SHP77 (cell line): ENCODE results near the gene RELL2.
A peak's percentile ranks its signal among the peaks of the same experiment; 100 is the strongest.
"Not testable (repeated sequence)": the region's sequence is repeated elsewhere in the genome, so short reads cannot be mapped to it uniquely, and the experiment has no call there.

ENCODE experiments used
- DNase-seq, 2 experiments: peaks; one replicate each; lab custom pipeline; 2025; lab: John Stamatoyannopoulos, UW

The RELL2 gene, protein sequence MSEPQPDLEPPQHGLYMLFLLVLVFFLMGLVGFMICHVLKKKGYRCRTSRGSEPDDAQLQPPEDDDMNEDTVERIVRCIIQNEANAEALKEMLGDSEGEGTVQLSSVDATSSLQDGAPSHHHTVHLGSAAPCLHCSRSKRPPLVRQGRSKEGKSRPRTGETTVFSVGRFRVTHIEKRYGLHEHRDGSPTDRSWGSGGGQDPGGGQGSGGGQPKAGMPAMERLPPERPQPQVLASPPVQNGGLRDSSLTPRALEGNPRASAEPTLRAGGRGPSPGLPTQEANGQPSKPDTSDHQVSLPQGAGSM

DNA sequence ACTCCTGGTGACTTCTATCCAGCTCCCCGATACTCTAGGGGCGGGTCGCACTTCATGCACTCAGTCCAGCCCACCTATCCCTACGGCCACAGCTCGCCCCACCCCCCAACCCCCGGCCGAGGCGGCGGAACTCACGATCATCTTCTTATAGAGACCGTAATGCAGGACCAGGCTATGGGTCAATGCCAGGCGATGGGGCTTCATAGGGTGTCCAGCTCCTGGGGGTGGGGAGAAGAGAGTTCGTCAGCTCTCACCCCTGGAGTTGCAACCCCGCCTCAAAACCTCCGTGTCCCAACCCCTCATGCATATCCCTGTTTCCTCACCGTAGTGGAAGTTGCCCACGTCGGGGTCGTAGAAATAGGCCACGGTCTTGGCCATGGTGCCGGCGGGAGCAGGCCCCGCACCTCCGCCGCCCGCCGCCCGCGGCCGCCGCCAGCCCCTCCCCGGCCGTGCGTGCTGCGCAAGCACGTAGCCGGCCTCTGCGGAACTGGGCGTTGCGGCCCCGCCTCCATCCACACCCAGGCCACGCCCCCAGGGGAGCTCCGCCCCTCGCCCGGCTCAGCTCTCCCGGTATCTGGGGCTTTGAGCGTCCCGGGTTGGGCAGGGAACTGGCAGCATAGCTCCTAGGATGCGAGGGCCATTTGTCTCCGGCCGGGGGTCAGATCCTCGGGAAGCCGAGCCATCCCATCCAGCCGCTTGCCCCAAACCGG, at the start of gene RELL2, which contains the start of gene HDAC3:
Gene RELL2 (plus strand): TSS at position 585 of the 710 bp plus-strand sequence. CDS start 1,229 bp downstream, outside the sequence.
Gene HDAC3 (minus strand): TSS at position 437 of the 710 bp plus-strand sequence. CDS start 59 bp downstream, at position 378.
- peak; percentile 69 to 78 for DNase-seq

DNA sequence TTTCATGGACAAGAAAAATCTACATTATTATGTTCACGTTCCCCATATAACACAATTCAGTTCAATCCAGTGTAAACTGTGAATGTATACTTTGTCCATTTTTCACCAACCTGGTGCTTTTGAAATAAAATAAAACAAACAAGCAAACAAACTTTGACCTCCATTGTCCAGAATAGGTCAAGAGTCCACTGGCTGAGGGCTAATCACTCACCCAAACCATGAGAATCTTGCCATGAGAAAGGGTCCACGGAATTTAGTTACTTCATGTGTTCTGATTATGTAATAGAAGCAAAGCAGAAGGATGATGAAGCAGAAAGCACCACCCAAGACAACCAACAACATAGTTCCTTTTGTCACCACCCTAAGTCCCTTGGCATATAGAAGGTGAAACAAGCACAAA, 46.7 kb upstream of the RELL2 start:
- DNase-seq: no peak

DNA sequence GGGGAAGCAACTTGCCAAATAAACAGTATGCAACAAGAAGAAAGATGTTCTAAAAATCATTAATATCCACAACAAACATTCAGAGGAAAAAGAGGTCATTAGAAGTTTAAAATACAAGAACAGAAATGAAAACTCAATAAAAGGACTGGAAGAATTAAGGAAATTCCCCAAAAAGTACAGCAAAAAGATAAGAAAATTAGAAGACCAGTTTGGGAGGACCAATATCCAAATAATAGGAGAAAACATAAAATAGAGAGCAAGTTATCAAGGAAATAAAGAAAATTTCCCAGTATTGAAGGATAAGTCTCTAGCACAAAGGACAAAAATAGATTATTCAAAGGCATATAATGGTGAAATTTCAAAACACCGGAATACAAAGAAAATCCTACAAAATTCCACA, 39.9 kb upstream of the RELL2 start:
- DNase-seq: no peak

DNA sequence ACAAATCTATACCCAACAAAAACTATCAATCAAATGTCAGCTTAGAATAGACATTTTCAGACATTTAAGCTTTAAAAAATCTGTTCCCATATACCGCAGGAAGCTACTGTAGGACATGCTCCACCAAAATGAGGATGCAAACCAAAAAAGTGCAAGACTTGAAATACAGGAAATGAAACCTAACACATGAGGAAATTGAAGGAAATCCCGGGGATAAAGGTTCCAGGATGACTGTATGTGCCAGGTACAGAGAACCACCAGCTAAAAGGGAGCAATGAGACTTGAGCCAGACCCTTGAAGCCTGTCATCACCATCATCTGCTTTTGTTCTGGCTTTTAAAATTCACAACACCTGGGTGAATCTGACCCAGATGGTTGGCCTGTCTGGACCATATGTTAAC, 39.4 kb upstream of the RELL2 start:
- no peak for DNase-seq

DNA sequence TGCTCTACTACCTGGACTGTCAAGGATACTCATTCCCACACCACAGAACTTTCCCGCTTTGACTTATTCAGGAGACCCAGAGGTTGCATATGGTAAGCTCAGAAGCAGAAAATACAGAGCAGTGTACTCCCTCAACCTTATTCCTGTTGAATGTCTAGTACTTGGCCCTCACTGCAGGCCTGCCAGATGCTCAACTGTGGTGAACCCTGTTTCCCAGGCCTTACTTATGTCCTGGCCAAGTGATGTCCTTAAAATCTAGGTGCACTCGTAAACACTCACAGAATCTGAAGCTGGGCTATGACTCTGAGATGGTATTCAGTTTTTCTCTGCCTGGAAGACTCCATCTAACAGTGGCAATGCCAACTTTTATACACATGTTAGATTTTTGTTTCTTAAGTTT, 39.0 kb upstream of the RELL2 start:
- no peak for DNase-seq

DNA sequence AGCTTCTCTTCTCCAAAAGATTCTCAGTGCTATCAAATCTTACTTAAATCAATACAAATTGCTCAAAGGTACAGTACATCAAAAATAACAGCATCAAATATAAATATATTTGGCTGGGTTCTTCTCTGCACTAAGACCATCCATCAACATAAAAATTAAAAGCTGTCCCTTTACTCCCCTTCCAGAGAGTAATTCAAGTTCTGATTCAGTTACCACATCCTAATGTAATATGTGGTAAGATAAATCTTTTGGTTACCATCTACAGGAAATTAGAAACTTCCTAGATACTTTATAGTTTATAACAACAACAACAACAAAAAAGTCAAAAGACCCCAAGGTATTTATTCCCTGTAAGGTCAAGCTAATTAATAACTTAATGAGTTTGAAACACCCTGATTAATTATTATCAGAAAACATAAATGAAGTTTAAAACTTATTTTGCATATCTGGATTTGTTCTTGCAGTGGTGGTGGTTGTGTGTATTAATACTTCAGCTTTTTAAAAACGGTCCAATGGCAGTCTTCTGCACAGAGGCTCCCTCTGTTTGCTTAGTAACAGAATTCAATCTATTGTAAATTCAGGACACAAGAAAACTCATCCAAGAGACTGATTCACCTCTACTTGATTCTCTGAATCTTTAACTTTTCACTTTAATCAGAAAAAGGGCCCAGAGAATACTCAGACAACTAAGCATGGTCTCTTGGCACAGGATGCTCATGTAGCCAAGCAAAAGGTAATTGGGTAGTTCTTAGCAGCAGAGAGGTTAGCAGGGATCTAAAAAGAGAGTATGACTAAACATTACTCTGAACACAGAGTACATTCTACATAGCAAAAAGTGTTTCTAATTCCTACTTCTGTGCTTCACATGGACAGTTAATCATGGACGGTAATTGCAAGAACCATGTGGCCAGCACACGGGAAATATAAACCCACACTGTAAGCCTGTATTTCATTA, 38.1 kb upstream of the RELL2 start:
- no peak for DNase-seq

DNA sequence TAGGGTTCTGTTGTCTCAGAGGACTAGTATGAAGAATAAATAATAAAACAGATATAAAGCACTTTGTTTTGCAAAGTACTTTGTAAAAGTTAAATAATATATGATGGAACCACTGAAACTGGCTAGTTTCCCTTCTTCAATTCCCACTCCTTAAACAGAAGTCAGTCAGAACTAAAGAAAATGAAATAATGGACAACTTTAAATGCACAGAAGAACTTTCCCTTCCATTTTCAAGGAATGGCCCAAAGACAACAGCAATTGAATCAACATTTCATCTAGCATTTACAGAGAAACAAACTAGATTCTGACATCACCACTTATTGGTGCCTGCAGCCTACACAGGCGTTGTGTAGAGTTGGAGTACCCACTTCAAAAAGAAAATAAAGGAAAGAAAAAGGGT, 34.2 kb upstream of the RELL2 start:
- no peak for DNase-seq

DNA sequence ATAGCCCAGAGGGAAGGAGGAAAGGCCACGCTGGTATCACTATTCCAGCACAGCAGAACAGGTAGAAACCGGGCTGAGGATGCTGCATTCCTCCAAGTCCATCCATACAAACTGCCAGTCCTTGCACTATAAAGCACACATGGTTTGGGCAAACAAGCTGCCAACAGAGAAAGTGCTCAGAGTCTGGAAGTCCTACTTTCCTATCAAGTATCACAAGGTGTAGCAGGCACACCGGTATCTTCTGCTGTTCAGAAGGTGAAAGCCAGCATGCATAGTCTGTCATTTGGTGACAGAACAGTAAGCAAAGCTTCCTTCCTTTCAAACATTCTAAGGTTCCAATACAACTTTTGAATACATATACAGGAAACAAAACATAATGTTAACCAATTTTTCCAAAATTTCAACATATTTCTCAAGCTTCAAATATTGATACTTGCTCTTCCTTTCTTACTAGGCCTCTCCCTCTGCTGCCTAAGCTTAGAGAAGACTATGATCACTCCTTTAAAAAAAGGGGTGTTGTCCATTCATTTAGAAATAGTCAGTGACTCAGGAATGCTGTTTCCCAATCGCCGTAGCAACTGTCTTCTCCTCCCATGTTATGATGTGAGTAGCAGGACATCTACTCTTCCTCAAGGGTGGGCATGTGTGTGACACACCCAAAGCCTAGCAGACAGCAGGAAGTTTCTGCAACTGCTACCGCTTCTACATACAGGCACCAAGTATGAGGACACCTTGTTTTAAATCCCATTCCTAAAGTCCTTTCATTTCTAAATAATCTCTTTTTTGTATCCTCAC, 32.7 kb upstream of the RELL2 start:
- DNase-seq: no peak

DNA sequence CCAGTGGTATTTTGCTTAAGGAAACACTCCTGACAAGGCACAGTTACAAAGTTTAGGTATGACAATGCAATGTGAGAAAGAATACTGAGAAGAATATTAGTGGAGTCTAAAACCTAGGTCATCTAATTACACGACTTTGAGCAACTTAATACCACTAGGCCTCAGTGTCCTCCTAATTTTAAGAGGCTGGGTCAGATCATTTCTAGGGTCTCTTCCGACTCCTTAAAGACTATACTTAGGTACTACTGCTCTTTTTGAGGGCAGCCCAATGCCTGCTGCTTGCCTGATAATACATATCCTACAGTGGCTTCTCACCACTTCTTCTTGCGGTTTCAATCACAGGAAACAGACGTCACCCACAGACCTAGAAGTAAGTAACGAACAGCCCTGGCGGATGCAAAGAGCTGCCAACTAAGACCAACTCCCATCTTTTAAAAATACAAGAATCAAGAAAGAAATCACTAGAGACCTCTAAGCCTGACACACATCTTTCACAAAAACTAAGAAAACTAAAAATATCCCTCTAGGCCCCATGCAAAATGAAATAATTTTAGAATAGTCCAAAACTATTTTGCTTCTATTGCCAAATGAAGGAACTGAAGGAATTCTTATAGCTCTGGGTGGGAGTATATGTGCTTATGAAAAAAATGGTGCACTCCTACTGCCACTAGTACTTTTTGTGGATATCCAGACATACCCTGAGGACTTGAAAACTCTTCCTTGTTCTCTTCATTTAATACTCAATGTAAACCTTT, 31.1 kb upstream of the RELL2 start:
- no peak for DNase-seq

DNA sequence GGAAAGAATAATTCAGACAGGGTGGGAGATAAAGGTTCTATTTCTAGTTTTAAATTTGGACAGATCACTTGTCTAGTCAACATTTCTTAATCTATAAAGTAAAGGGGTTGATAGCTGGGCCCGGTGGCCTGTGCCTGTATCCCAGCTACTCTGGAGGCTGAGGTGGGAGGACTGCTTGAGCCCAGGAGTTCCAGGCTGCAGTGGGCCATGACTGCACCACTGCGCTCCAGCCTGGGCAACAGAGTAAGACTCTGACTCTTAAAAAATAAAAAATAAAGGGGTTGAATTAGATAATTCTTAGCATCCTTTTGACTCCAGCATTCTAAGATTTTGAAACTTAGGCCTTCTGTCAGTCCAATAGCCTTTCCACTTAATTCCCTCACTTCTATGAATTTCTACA, 28.8 kb upstream of the RELL2 start:
- DNase-seq: no peak

DNA sequence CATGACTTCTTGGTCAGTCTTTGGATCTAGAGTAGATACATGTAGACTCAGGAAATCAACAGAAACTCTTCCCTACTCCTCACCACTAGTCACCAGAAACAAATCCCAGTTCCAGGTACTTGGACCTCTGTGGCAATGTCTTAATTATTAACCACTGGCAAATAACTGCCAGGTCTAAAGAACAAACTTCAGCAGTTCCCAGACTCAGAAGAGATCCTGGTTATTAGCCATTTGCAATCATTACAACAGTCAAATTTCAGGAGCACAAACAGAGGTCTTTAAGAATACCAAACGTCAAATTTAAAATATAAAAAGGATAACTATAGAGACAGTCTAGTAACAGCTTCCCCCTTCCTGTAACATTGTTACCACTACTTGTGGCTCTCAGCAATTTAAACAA, 28.2 kb upstream of the RELL2 start:
- DNase-seq: no peak

DNA sequence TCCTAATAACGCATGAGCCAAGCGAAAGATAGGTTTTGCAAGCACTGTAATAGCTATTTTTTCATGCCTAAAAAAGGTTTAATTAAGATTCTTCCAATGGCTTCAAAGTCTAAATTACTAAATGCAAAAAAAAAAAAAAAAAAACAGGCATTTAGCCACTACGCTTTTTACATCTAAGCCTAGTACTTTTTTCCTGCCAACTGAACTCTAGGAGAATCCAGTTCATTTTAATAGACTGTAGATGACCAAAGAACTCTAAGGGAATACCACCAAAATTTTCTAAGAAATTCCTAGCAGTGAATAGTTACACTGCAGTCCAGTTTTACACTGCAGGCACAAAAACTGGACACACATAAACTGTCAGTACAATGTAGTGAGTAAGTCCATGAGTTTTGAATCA, 27.8 kb upstream of the RELL2 start:
- DNase-seq: no peak

DNA sequence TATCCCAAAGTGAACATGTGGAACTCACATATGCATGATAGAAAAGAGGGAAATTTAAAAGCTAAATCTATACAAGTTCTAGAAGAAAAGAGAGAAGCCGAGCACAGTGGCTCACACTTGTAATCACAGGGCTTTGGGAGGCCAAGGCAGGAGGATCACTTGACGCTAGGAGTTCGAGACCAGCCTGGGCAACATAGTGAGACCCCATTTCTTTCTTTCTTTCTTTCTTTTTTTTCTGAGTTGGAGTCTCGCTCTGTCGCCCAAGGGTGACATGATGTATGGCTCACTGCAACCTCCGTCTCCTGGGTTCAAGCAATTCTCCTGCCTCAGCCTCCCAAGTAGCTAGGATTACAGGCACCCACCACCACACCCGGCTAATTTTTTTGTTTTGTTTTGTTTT, 26.9 kb upstream of the RELL2 start:
- not testable (repeated sequence) for DNase-seq

DNA sequence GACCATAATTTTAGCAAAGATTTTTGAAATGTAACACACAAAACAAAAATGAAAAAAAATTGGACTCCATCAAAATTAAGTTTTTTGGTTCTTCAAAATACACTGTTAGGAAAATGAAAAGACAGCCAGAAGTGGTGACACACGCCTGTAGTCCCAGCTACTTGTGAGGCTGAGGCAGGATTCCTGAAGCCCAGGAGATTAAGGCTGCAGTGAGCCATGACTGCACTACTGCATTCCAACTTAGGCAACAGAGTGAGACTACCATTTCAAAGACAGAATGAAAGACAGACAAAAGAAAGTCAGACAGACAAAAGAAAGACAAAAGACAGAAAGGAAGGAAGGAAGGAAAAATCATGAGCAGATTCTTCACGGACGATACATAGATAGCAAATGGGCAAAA, 25.5 kb upstream of the RELL2 start:
- no peak for DNase-seq

DNA sequence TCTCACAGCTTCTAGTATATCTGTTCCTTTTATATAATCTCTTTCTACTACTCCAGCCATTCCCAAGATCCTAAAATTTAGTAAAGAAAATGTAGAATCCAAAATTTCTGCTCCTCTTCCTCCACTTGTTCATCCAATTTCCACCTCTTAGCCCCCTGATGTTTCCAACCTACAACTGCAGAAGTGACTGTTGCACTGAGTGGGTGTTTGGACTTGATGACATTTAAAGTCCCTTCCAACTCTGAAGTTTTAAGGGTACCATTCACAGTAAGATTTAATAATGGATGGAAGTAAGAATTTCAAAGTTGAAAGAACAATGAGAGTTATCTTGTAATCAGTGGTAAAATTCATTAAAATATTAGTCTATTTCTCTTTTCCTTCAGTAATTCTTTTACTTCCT, 23.5 kb upstream of the RELL2 start:
- DNase-seq: no peak

DNA sequence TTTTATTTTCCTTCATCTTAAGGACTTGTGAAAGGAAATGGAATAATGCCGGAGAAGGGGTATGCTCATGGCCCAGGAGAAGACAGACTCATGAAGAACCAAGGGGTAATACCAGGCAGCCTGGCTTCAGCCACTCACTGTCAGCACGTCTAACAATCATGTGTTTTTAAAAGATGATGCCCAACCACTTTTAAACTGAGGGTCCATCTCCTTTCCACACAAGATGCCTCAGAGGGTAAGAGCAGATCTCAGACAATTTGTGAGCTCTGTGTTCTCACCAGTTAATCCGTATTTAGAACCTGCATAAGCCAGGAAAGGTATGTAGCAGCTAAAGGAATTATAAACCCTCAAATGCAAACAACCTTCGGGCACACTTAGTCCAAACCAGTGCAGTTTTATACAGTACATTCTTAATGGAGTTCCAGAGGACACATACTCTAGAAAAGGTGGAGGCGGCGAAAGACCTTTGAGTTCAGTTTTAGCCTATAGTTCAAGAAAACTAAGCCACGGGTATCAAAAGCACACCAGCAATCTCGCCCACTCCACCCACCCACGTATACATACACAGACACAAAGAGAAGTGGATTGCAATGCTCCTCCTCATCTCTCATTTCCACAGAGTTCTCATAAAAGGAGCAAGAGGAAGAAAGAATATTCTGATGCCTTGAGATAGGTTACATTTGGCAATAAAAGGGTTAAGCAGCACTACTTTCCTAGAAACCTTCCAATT, 20.6 kb upstream of the RELL2 start:
- no peak for DNase-seq

DNA sequence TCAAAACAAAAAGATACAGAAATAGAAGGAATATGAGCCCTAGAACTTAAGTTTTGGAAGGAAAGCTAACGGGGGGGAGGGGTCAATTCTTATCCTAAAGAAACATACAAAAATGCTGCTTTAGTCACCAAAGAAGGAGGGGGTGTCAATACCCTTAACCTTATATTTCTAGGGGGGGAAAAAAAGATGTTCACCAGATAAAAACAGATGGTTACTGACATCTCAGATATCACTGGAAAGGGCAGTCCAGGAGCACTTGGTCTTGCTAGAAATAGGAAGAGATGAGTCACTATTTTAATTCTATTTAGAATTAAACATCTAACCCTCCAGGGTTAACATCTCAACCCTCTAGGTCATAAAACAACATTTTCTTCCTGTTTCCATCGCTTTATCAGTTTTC, 19.7 kb upstream of the RELL2 start:
- DNase-seq: no peak

DNA sequence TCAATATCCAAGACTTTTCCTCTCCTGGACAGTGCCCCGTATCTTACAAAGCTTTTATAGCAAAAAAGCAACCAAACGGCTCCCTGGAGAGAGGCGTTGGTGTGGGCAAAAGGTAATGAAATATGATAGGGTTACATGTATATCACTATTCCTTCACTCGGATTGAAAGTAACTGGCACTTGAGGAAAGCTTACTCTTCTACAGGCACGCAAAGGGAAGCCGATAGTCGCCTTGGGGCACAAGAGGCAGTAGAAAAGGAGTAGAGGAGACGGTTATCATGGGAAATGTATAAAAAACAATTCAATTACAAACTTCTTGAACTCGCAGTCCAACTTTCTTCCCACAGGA, 19.1 kb upstream of the RELL2 start:
- DNase-seq: no peak

DNA sequence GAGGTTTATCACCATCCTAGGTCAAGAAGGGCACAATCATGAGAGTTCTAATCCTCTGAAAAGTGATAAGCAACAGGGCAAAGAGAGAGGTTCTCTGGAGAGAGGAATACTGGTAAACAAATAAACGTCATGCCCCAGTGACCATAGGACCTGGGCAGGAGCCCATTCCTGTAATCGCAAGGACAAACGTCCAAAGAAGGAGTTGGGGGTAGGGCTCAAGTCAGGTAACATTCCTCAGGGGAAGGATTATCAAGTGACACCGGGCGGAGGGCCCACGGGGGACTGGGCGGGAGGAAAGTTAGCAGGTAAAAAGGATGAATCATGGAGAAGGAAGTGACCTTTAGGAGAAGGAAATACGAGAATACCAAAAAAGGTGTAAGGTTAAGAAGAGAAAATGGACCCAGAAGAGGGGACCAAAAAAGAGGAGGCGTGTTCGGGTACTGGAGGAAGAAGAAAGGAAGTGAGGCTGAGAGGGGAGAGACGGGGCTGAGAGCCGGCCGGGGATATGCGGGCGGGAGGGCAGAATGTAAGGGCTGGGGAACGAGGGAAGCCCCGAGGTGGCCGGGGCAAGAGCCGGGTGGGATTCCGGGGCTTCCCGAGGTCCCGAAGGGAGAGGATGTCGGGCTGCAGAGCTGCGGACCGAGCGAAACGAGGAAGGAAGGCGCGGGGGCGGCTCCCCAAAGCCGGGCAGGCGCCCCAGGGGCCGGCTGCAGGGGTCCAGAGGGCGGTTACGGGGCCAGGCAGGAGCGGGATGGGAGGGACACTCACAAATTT, 18.6 kb upstream of the RELL2 start:
- peak; percentile 49 to 53 for DNase-seq
